Measurements from ENCODE around the gene UMODL1.

Gene UMODL1

GRCh38 chr21:42183374-42184266, 112.5 kb downstream of the UMODL1 start:
- no peak for DNase-seq (ENCODE audit: insufficient read length, low spot score)
- TF ChIP-seq POLR2A (IDR thresholded peaks at IDR 0.05; ENCODE audit: low read depth, low read length) = no peak
- no peak for FAIRE-seq

- FAIRE-seq = no peak
Measured at GRCh38 chr21:42186591-42186990, 115.5 kb downstream of the UMODL1 start.

GRCh38 chr21:42187976-42188653, 117.0 kb downstream of the UMODL1 start:
- TF ChIP-seq POLR2A (IDR thresholded peaks at IDR 0.05; ENCODE audit: low read depth, low read length) = no peak
- DNase-seq (ENCODE audit: insufficient read length, low spot score) (no peak), FAIRE-seq (no peak)

More at GRCh38 chr21:42186591-42186990, 115.5 kb downstream of the UMODL1 start:
- no peak for DNase-seq (ENCODE audit: insufficient read length, low spot score)
- no peak for TF ChIP-seq POLR2A (IDR thresholded peaks at IDR 0.05; ENCODE audit: low read depth, low read length)

GRCh38 chr21:42188663-42189062, 117.5 kb downstream of the UMODL1 start:
- no peak for FAIRE-seq
- DNase-seq (ENCODE audit: insufficient read length, low spot score) = no peak
- TF ChIP-seq POLR2A (IDR thresholded peaks at IDR 0.05; ENCODE audit: low read depth, low read length) = no peak

- no peak for DNase-seq (ENCODE audit: insufficient read length, low spot score)
- no peak for FAIRE-seq
Measured at GRCh38 chr21:42189431-42189830, 118.3 kb downstream of the UMODL1 start.

GRCh38 chr21:42189860-42190485, 118.9 kb downstream of the UMODL1 start:
- DNase-seq (ENCODE audit: insufficient read length, low spot score) (no peak), FAIRE-seq (no peak)
- TF ChIP-seq POLR2A (IDR thresholded peaks at IDR 0.05; ENCODE audit: low read depth, low read length) = no peak

More at GRCh38 chr21:42189431-42189830, 118.3 kb downstream of the UMODL1 start:
- no peak for TF ChIP-seq POLR2A (IDR thresholded peaks at IDR 0.05; ENCODE audit: low read depth, low read length)

GRCh38 chr21:42190486-42190863, 119.4 kb downstream of the UMODL1 start:
- FAIRE-seq (no peak), DNase-seq (ENCODE audit: insufficient read length, low spot score) (no peak)
- no peak for TF ChIP-seq POLR2A (IDR thresholded peaks at IDR 0.05; ENCODE audit: low read depth, low read length)

- no peak for TF ChIP-seq POLR2A (IDR thresholded peaks at IDR 0.05; ENCODE audit: low read depth, low read length)
- no peak for FAIRE-seq
- no peak for DNase-seq (ENCODE audit: insufficient read length, low spot score)
Measured at GRCh38 chr21:42191064-42191463, 119.9 kb downstream of the UMODL1 start.

GRCh38 chr21:42191696-42192595, 120.8 kb downstream of the UMODL1 start:
- DNase-seq (ENCODE audit: insufficient read length, low spot score) (no peak), FAIRE-seq (no peak)
- TF ChIP-seq POLR2A (IDR thresholded peaks at IDR 0.05; ENCODE audit: low read depth, low read length) = no peak

All from H54 (cell line).